ENCODE results near the gene TBCK. TPM values are rescaled to one million over a fixed set of nuclear protein-coding genes. Genes with fewer than 3 reads are reported as not detected.

TBCK gene
- total and polyA plus RNA-seq, 9 of the 15 experiments (the other 6 are each of a cell fraction or from before 2014, with no cell fraction given), result 5.3 to 26.6 (median 16.2) TPM

GRCh38 chr4:106304632-106305031 is 11.4 kb downstream of the TBCK start:
- Histone ChIP-seq H3K79me2 (ENCODE audit: control insufficient read depth, insufficient read depth, low read length) (peaks cover 2% of the 10 kb centered on the region; the same call in 1 of the 3 replicates), H3K36me3 (ENCODE audit: control insufficient read depth, insufficient read depth, low read length) (peaks cover 45% of the 10 kb centered on the region), H3K9me3 (replicated peaks; ENCODE audit: control insufficient read depth, insufficient read depth, low read depth, low read length) (no peaks in the 10 kb centered on the region), H3K27ac (ENCODE audit: extremely low read depth, low read depth, low read length) (no peak overlapping the region), H3K27me3 (ENCODE audit: control insufficient read depth in 2 of 2, insufficient read depth in 2 of 2, low read length in 2 of 2) (no peaks in the 10 kb centered on the region), H3K4me1 (replicated peaks in 1 of 2; ENCODE audit: control insufficient read depth in 2 of 2, insufficient read depth in 2 of 2, low read length in 2 of 2) (peaks cover 0 to 16% of the 10 kb centered on the region in 2 experiments; a peak in 3 of 5 replicates), H3K4me2 (ENCODE audit: insufficient read depth, low read length) (no peak overlapping the region), H2AFZ (ENCODE audit: low read depth, low read length) (no peak overlapping the region), H3K4me3 (no peak overlapping the region), H4K20me1 (replicated peaks; ENCODE audit: control insufficient read depth, insufficient read depth, low read length) (no peaks in the 10 kb centered on the region), H3K9ac (ENCODE audit: insufficient read depth in 1 of 2, low read depth in 2 of 2, low read length in 2 of 2) (no peak overlapping the region), H3K9me1 (ENCODE audit: control insufficient read depth, insufficient read depth, low read length) (peaks cover 4% of the 10 kb centered on the region)
- DNase-seq (ENCODE audit: extremely low read depth in 1 of 4, low spot score in 3 of 4) (no peak), FAIRE-seq (no peak), ATAC-seq (no peak)
- ChIA-PET CTCF (ENCODE audit: low intra/inter-chr PET ratio) (no interaction called here), POLR2A (interaction anchor here (1.2 kb wide), 1 partner anchor 11 kb away, joined by 5 read pairs; the partner anchor contains the start of genes AIMP1 and TBCK)
- in situ Hi-C loops (cut with MboI), result loop anchor here (25.0 kb wide), 1 partner anchor 1408 kb away; the partner anchor contains the start of gene PAPSS1
- TF ChIP-seq RFX1 (IDR thresholded peaks at IDR 0.05), result no peak
- no TSS peak for BruUV-seq (replicated peaks)
- intact Hi-C loops (cut with micrococcal nuclease), result no loop called here

- peaks cover 0 to 16% of the 10 kb centered on the region in 2 experiments; a peak in 3 of 5 replicates for H3K4me1 ChIP-seq (replicated peaks in 1 of 2; ENCODE audit: control insufficient read depth in 2 of 2, insufficient read depth in 2 of 2, low read length in 2 of 2)
- H4K20me1 ChIP-seq (replicated peaks; ENCODE audit: control insufficient read depth, insufficient read depth, low read length), result no peaks in the 10 kb centered on the region
- H2AFZ ChIP-seq (ENCODE audit: low read depth, low read length), result 0 out of 2 replicates have a peak overlapping the region, but pooled peaks have one; percentile 21
- ChIA-PET CTCF (ENCODE audit: low intra/inter-chr PET ratio) (no interaction called here), POLR2A (interaction anchor here (1.2 kb wide), 1 partner anchor 12 kb away, joined by 5 read pairs; the partner anchor contains the start of genes AIMP1 and TBCK)
- H3K4me2 ChIP-seq (ENCODE audit: insufficient read depth, low read length), result 0 out of 2 replicates have a peak overlapping the region, but pooled peaks have one; percentile 19
- H3K9me3 ChIP-seq (replicated peaks; ENCODE audit: control insufficient read depth, insufficient read depth, low read depth, low read length), result no peaks in the 10 kb centered on the region
- in situ Hi-C loops (cut with MboI) (loop anchor here (25.0 kb wide), 1 partner anchor 1409 kb away; the partner anchor contains the start of gene PAPSS1), intact Hi-C loops (cut with micrococcal nuclease) (no loop called here)
- H3K9me1 ChIP-seq (ENCODE audit: control insufficient read depth, insufficient read depth, low read length), result peaks cover 4% of the 10 kb centered on the region
- H3K79me2 ChIP-seq (ENCODE audit: control insufficient read depth, insufficient read depth, low read length), result peaks cover 2% of the 10 kb centered on the region; the same call in 1 of the 3 replicates
- DNase-seq (ENCODE audit: extremely low read depth in 1 of 4, low spot score in 3 of 4), result peak in 2 of 4 experiments; percentile 11 to 12
- H3K4me3 ChIP-seq, result no peak overlapping the region
- no peak overlapping the region for H3K9ac ChIP-seq (ENCODE audit: insufficient read depth in 1 of 2, low read depth in 2 of 2, low read length in 2 of 2)
- 11% methylated on average over 3 of the region's 3 CpGs for WGBS (ENCODE audit: insufficient coverage, low coverage, missing lambda C conversion rate)
- no TSS peak for BruUV-seq (replicated peaks)
- no peak for FAIRE-seq
- peaks cover 46% of the 10 kb centered on the region for H3K36me3 ChIP-seq (ENCODE audit: control insufficient read depth, insufficient read depth, low read length)
- H3K27ac ChIP-seq (ENCODE audit: extremely low read depth, low read depth, low read length), result peak overlapping the region; percentile 45; the same call in 2 of the 3 replicates
- H3K27me3 ChIP-seq (ENCODE audit: control insufficient read depth in 2 of 2, insufficient read depth in 2 of 2, low read length in 2 of 2), result no peaks in the 10 kb centered on the region
- ATAC-seq, result peak; percentile 82
- TF ChIP-seq ETS1 (conservative IDR thresholded peaks at IDR 0.05; ENCODE audit: control insufficient read depth, low read depth, low read length) (no peak), NCOA4 (IDR thresholded peaks at IDR 0.05; ENCODE audit: partially characterized antibody) (no peak), ZNF277 (CRISPR knock-in tag; IDR thresholded peaks at IDR 0.05; ENCODE audit: borderline replicate concordance) (no peak), NFE2 (IDR thresholded peaks at IDR 0.05; ENCODE audit: low read depth) (0 out of 2 replicates have a peak, but pooled peaks have one; percentile 20), CCAR2 (IDR thresholded peaks at IDR 0.05; ENCODE audit: low read depth, low read length) (no peak), ETV5 (CRISPR knock-in tag; IDR thresholded peaks at IDR 0.05; ENCODE audit: low read depth) (no peak), ZNF212 (CRISPR knock-in tag; IDR thresholded peaks at IDR 0.05) (no peak), PHF20 (IDR thresholded peaks at IDR 0.05; ENCODE audit: partially characterized antibody) (no peak), ARID1B (IDR thresholded peaks at IDR 0.05) (0 out of 2 replicates have a peak, but pooled peaks have one; percentile 40), SRF (CRISPR knock-in tag; IDR thresholded peaks at IDR 0.05) (no peak), RNF2 (IDR thresholded peaks at IDR 0.05) (no peak)
These were observed 12.3 kb downstream of the TBCK start for GRCh38 chr4:106303548-106304281.

All from K562 (cell line).